ENCODE measurements around the gene PTK7. TPM values are rescaled to one million over a fixed set of nuclear protein-coding genes. Genes with fewer than 3 reads are reported as not detected.

The PTK7 gene
- total RNA-seq, 2 experiments from 2014 or later, result 13.0 to 18.5 TPM

- H3K4me1 ChIP-seq (ENCODE audit: insufficient read depth, low read length, poor library complexity, severe bottlenecking), result peaks cover 38% of the 10 kb centered on the region
- BruUV-seq (replicated peaks), result no TSS peak
- H3K36me3 ChIP-seq (ENCODE audit: insufficient read depth, low read length), result peaks cover 11% of the 10 kb centered on the region
- intact Hi-C loops (cut with micrococcal nuclease; ENCODE audit: unreplicated experiment), result no loop called here
- TF ChIP-seq CTCF (conservative IDR thresholded peaks at IDR 0.05; ENCODE audit: low read length), result no peak
- no peak for TF ChIP-seq EZH2phosphoT487 (IDR thresholded peaks at IDR 0.05; ENCODE audit: borderline replicate concordance, low read depth, low read length)
- POLR2A ChIA-PET, result no interaction called here
- H3K79me2 ChIP-seq (ENCODE audit: insufficient read depth, low read depth, low read length), result peaks cover 17% of the 10 kb centered on the region
- H3K4me3 ChIP-seq (ENCODE audit: low read depth, low read length, poor library complexity, severe bottlenecking), result no peak overlapping the region
- no peaks in the 10 kb centered on the region for H3K9me2 ChIP-seq (ENCODE audit: insufficient read depth, low read length)
- no peak overlapping the region for H3K27ac ChIP-seq (ENCODE audit: low read depth, low read length, poor library complexity, severe bottlenecking)
- no peak overlapping the region for H3K4me2 ChIP-seq (ENCODE audit: low read length)
- DNase-seq (ENCODE audit: low spot score), result no peak
- CTCF ChIA-PET (ENCODE audit: unreplicated experiment), result no interaction called here
- no peaks in the 10 kb centered on the region for H4K20me1 ChIP-seq (ENCODE audit: insufficient read depth, low read length)
- H3K9me3 ChIP-seq (ENCODE audit: low read length), result no peaks in the 10 kb centered on the region
- no peak overlapping the region for H2AFZ ChIP-seq (ENCODE audit: low read length)
Observed at GRCh38 chr6:43055966-43056365, 20.1 kb upstream of the PTK7 start.

- Histone ChIP-seq H3K27ac (ENCODE audit: low read depth, low read length, poor library complexity, severe bottlenecking) (no peak overlapping the region), H2AFZ (ENCODE audit: low read length) (peak overlapping the region; percentile 62; the same call in 1 of the 2 replicates), H3K4me2 (ENCODE audit: low read length) (peak overlapping the region; percentile 87), H3K9me3 (ENCODE audit: low read length) (no peaks in the 10 kb centered on the region), H3K9me2 (ENCODE audit: insufficient read depth, low read length) (no peaks in the 10 kb centered on the region), H3K79me2 (ENCODE audit: insufficient read depth, low read depth, low read length) (peaks cover 17% of the 10 kb centered on the region), H3K36me3 (ENCODE audit: insufficient read depth, low read length) (peaks cover 11% of the 10 kb centered on the region), H3K4me3 (ENCODE audit: low read depth, low read length, poor library complexity, severe bottlenecking) (peak overlapping the region; percentile 95), H3K4me1 (ENCODE audit: insufficient read depth, low read length, poor library complexity, severe bottlenecking) (peaks cover 24% of the 10 kb centered on the region), H4K20me1 (ENCODE audit: insufficient read depth, low read length) (no peaks in the 10 kb centered on the region)
- intact Hi-C loops (cut with micrococcal nuclease; ENCODE audit: unreplicated experiment), result no loop called here
- DNase-seq (ENCODE audit: low spot score), result no peak
- ChIA-PET CTCF (ENCODE audit: unreplicated experiment) (interaction anchor here (1.2 kb wide), 1 partner anchor 11 kb away, joined by 3 read pairs; no protein-coding TSS in a partner anchor), POLR2A (interaction anchor here (0.6 to 2.2 kb wide), 9 partner anchors 8 to 919 kb away, joined by 3 to 7 read pairs (median 4); partner anchors contain the start of genes KLHDC3, MEA1, PEX6 and PTK7)
- TF ChIP-seq EZH2phosphoT487 (IDR thresholded peaks at IDR 0.05; ENCODE audit: borderline replicate concordance, low read depth, low read length) (no peak), CTCF (conservative IDR thresholded peaks at IDR 0.05; ENCODE audit: low read length) (no peak)
- BruUV-seq (replicated peaks), result no TSS peak
Observed at GRCh38 chr6:43058531-43058930, 17.6 kb upstream of the PTK7 start.

Measured in OCI-LY7 (cell line).